HFFc6 (cell line): ENCODE data around the gene DNTTIP2. TPM values are rescaled to one million over a fixed set of nuclear protein-coding genes. Genes with fewer than 3 reads are reported as not detected.

Experiments
- DNase-seq: peaks from one replicate; pipeline ENCODE4 v3.0.0-alpha.2; 2018
- H3K27ac Mint-ChIP-seq: 2 replicates; pipeline ENCODE4 v1.8.0; 2020; ENCODE audit warnings: mild to moderate bottlenecking, mixed read lengths
- H3K27me3 Mint-ChIP-seq: 2 replicates; pipeline ENCODE4 v1.8.0; 2021; ENCODE audit warnings: mild to moderate bottlenecking, moderate library complexity, mixed read lengths; ENCODE audit not compliant: insufficient read depth
- H3K36me3 Mint-ChIP-seq: 2 replicates; pipeline ENCODE4 v1.8.0; 2021; ENCODE audit warnings: low read depth, mixed read lengths
- H3K4me1 Mint-ChIP-seq: 2 replicates; pipeline ENCODE4 v1.8.0; 2020; ENCODE audit warnings: low read depth, mixed read lengths
- H3K4me3 Mint-ChIP-seq: 2 replicates; pipeline ENCODE4 v1.8.0; 2020; ENCODE audit warnings: mild to moderate bottlenecking, moderate library complexity, mixed read lengths
- H3K9me3 Mint-ChIP-seq: 2 replicates; pipeline ENCODE4 v1.8.0; 2020; ENCODE audit warnings: mild to moderate bottlenecking, mixed read lengths
- CTCF ChIP-seq: fragments of 200-600 bp; sonication (generic); IDR thresholded peaks from 2 replicates; pipeline ENCODE4 v1.5.0; 2021; ENCODE audit warnings: antibody characterized with exemption, mild to moderate bottlenecking
- total RNA-seq, 6 experiments: library from RNA; stranded (reverse); fragmentation: NEBNext Ultra II Directional; extraction: Animal tissue kit (Norgen Biotek cat#: 25700); gene quantifications; 2 replicates in 1 of 6; 3 replicates in 5 of 6; pipeline ENCODE4 v1.2.3, GENCODE V29; 2021

Gene DNTTIP2
- total RNA-seq, 6 experiments from 2014 or later: 51.8 to 65.7 (median 60.1) TPM

GRCh38 chr1:93905734-93906133, 26.7 kb upstream of the DNTTIP2 start:
- DNase-seq: peak; percentile 69
- Mint-ChIP-seq H3K4me1 (peaks cover 46% of the 10 kb centered on the region), H3K27ac (peak overlapping the region; percentile 72), H3K36me3 (peaks cover 17% of the 10 kb centered on the region), H3K9me3 (no peaks in the 10 kb centered on the region), H3K4me3 (peak overlapping the region; percentile 63), H3K27me3 (no peaks in the 10 kb centered on the region; the same call in 1 of the 2 replicates)
- no peak for TF ChIP-seq CTCF

GRCh38 chr1:93905051-93905450, 26.0 kb upstream of the DNTTIP2 start:
- H3K27me3 Mint-ChIP-seq: no peaks in the 10 kb centered on the region; the same call in 1 of the 2 replicates
- H3K27ac Mint-ChIP-seq: peak overlapping the region; percentile 54
- no peaks in the 10 kb centered on the region for H3K9me3 Mint-ChIP-seq
- peaks cover 45% of the 10 kb centered on the region for H3K4me1 Mint-ChIP-seq
- H3K36me3 Mint-ChIP-seq: peaks cover 18% of the 10 kb centered on the region
- no peak overlapping the region for H3K4me3 Mint-ChIP-seq
- TF ChIP-seq CTCF: no peak
- DNase-seq: no peak

GRCh38 chr1:93904228-93904627, 25.2 kb upstream of the DNTTIP2 start:
- H3K4me1 Mint-ChIP-seq: peaks cover 40% of the 10 kb centered on the region
- DNase-seq: no peak
- H3K27ac Mint-ChIP-seq: peak overlapping the region; percentile 26
- no peak for TF ChIP-seq CTCF
- H3K4me3 Mint-ChIP-seq: no peak overlapping the region
- no peaks in the 10 kb centered on the region; the same call in 1 of the 2 replicates for H3K27me3 Mint-ChIP-seq
- H3K36me3 Mint-ChIP-seq: peaks cover 24% of the 10 kb centered on the region
- H3K9me3 Mint-ChIP-seq: no peaks in the 10 kb centered on the region

- H3K27ac Mint-ChIP-seq: peak overlapping the region; percentile 4; the same call in 1 of the 2 replicates
- DNase-seq: no peak
- H3K36me3 Mint-ChIP-seq: peaks cover 16% of the 10 kb centered on the region
- no peak for TF ChIP-seq CTCF
- H3K4me1 Mint-ChIP-seq: peaks cover 19% of the 10 kb centered on the region
- no peak overlapping the region for H3K4me3 Mint-ChIP-seq
- H3K9me3 Mint-ChIP-seq: no peaks in the 10 kb centered on the region
- no peaks in the 10 kb centered on the region for H3K27me3 Mint-ChIP-seq
Measured at GRCh38 chr1:93900723-93901504, 21.9 kb upstream of the DNTTIP2 start.

- peaks cover 9% of the 10 kb centered on the region for H3K4me1 Mint-ChIP-seq
- no peaks in the 10 kb centered on the region for H3K27me3 Mint-ChIP-seq
- DNase-seq: no peak
- H3K27ac Mint-ChIP-seq: peak overlapping the region; percentile 16; the same call in 1 of the 2 replicates
- no peaks in the 10 kb centered on the region for H3K9me3 Mint-ChIP-seq
- peaks cover 16% of the 10 kb centered on the region for H3K36me3 Mint-ChIP-seq
- TF ChIP-seq CTCF: no peak
- H3K4me3 Mint-ChIP-seq: no peak overlapping the region
Measured at GRCh38 chr1:93899543-93900207, 20.7 kb upstream of the DNTTIP2 start.
